K562 (cell line): ENCODE results near the gene TULP1. TPM values are rescaled to one million over a fixed set of nuclear protein-coding genes. Genes with fewer than 3 reads are reported as not detected.
A peak's percentile ranks its signal among the peaks of the same experiment; 100 is the strongest.

Experiments used
- ATAC-seq: fragments of 200-7000 bp; cut with Tn5 transposase; 3 replicates; pipeline ENCODE4 v1.9.1; 2020; ENCODE audit warnings: moderate library complexity
- BruUV-seq: library from RNA; stranded (reverse); fragments of 400-500 nt; replicated peaks from 2 replicates; lab custom pipeline; 2021; lab: Mats Ljungman, UMichigan
- CTCF ChIA-PET: fragments of 300-600 bp; formaldehyde crosslinking; extraction: SDS; loops from one replicate; lab custom pipeline; 2021; ENCODE audit warnings: low intra/inter-chr PET ratio; lab: Yijun Ruan, JAX
- POLR2A ChIA-PET: fragments of 300-600, 350-650 bp; sonication (Branson Sonifier 250); formaldehyde crosslinking; extraction: SDS; loops from one replicate; lab custom pipeline; 2021; ENCODE audit warnings: antibody characterized with exemption, inconsistent platforms; lab: Yijun Ruan, JAX
- DNase-seq, 4 experiments: peaks; one replicate each; pipeline versions ENCODE4 v3.0.0 to v3.0.0-alpha.2; 2011 to 2018; ENCODE audit warnings: low spot score in 3 of 4, mixed read lengths in 3 of 4; ENCODE audit errors: extremely low read depth in 1 of 4
- FAIRE-seq: peaks from 2 replicates; lab custom pipeline; 2011; peaks lifted over from hg19 to GRCh38; lab: Jason Lieb, UNC
- H2AFZ ChIP-seq: 2 replicates; pipeline ENCODE4 v1.6.0; 2011; ENCODE audit warnings: low read depth, low read length, control low read depth, inconsistent platforms
- H3K27ac ChIP-seq: fragments of 200-600 bp; 3 replicates; pipeline ENCODE4 v1.8.0; 2011; ENCODE audit warnings: low read depth, mild to moderate bottlenecking, control low read depth, inconsistent platforms, low read length, moderate library complexity, mixed read lengths; ENCODE audit errors: extremely low read depth
- H3K27me3 ChIP-seq, 2 experiments: fragments of 300-600 bp in 1 of 2; 2 replicates in 1 of 2; 3 replicates in 1 of 2; pipeline versions ENCODE4 v1.6.0 to v1.8.0; 2011; ENCODE audit warnings: inconsistent platforms in 2 of 2, low read length in 2 of 2, mild to moderate bottlenecking in 1 of 2, mixed read lengths in 1 of 2, moderate library complexity in 1 of 2; ENCODE audit not compliant: control insufficient read depth in 2 of 2, insufficient read depth in 2 of 2
- H3K36me3 ChIP-seq: fragments of 300-600 bp; 3 replicates; pipeline ENCODE4 v1.8.0; 2011; ENCODE audit warnings: mild to moderate bottlenecking, low read length, inconsistent platforms; ENCODE audit not compliant: control insufficient read depth, insufficient read depth
- H3K4me1 ChIP-seq, 2 experiments: fragments of 200-600 bp in 1 of 2; replicated peaks in 1 of 2; 2 replicates in 1 of 2; 3 replicates in 1 of 2; pipeline versions ENCODE4 v1.5.1 to v1.8.0; 2011; ENCODE audit warnings: inconsistent platforms in 2 of 2, low read length in 2 of 2, mild to moderate bottlenecking in 1 of 2, mixed read lengths in 1 of 2, moderate library complexity in 1 of 2; ENCODE audit not compliant: control insufficient read depth in 2 of 2, insufficient read depth in 2 of 2
- H3K4me2 ChIP-seq: 2 replicates; pipeline ENCODE4 v1.6.1; 2011; ENCODE audit warnings: low read length, control low read depth, inconsistent platforms, mixed read lengths; ENCODE audit not compliant: insufficient read depth
- H3K4me3 ChIP-seq: fragments of 200-600 bp; sonication (generic), shearing (Covaris generic); 2 replicates; pipeline ENCODE4 v1.5.1; 2016; ENCODE audit warnings: control low read depth, inconsistent platforms
- H3K79me2 ChIP-seq: fragments of 200-600 bp; 3 replicates; pipeline ENCODE4 v1.8.0; 2011; ENCODE audit warnings: low read length, inconsistent platforms; ENCODE audit not compliant: control insufficient read depth, insufficient read depth
- H3K9ac ChIP-seq, 2 experiments: 2 replicates each; pipeline versions ENCODE4 v1.6.0 to v1.6.1; 2011; ENCODE audit warnings: low read depth in 2 of 2, low read length in 2 of 2, control low read depth in 1 of 2, inconsistent platforms in 1 of 2, mild to moderate bottlenecking in 1 of 2, mixed read lengths in 1 of 2; ENCODE audit not compliant: insufficient read depth in 1 of 2
- H3K9me1 ChIP-seq: one replicate; pipeline ENCODE4 v1.6.0; 2011; ENCODE audit warnings: inconsistent platforms, mild to moderate bottlenecking, low read length, moderate library complexity; ENCODE audit not compliant: control insufficient read depth, insufficient read depth
- H3K9me3 ChIP-seq: replicated peaks from 2 replicates; pipeline ENCODE4 v1.5.1; 2011; ENCODE audit warnings: low read depth, low read length, inconsistent platforms; ENCODE audit not compliant: control insufficient read depth, insufficient read depth
- H4K20me1 ChIP-seq: replicated peaks from 2 replicates; pipeline ENCODE4 v1.6.1; 2011; ENCODE audit warnings: low read length, inconsistent platforms, mixed read lengths; ENCODE audit not compliant: control insufficient read depth, insufficient read depth
- CAMTA2 ChIP-seq: fragments of 250-450 bp; sonication (Bioruptor Pico); conservative IDR thresholded peaks from 2 replicates; pipeline ENCODE4 v1.5.1; 2022
- CHD2 ChIP-seq: IDR thresholded peaks from 2 replicates; pipeline ENCODE4 v1.6.1; 2011; ENCODE audit warnings: low read depth, low read length
- HDAC2 ChIP-seq: fragments of 450-650 bp; IDR thresholded peaks from 2 replicates; pipeline ENCODE4 v1.6.1; 2016; ENCODE audit warnings: mild to moderate bottlenecking
- LCOR ChIP-seq: sonication (generic); formaldehyde crosslinking; IDR thresholded peaks from 2 replicates; pipeline ENCODE4 v1.8.0; 2022; ENCODE audit warnings: mild to moderate bottlenecking, missing genetic modification reagents
- NFE2L1 ChIP-seq: fragments of 450-650 bp; IDR thresholded peaks from 2 replicates; pipeline ENCODE4 v1.6.1; 2016; ENCODE audit warnings: missing genetic modification characterization, low read depth, mild to moderate bottlenecking, missing compliant biosample characterization, moderate library complexity, borderline replicate concordance
- PRPF4 ChIP-seq: fragments of 200-400 bp; formaldehyde crosslinking; IDR thresholded peaks from one replicate; pipeline ENCODE4 v1.6.1; 2017; ENCODE audit warnings: low read length, low read depth, mild to moderate bottlenecking; ENCODE audit not compliant: insufficient read depth, poor library complexity, severe bottlenecking
- RFX5 ChIP-seq: IDR thresholded peaks from 2 replicates; pipeline ENCODE4 v1.6.1; 2011; ENCODE audit warnings: low read depth, mild to moderate bottlenecking, improper control_type of control experiment, low read length
- RNF2 ChIP-seq: sonication (generic); IDR thresholded peaks from 2 replicates; pipeline ENCODE4 v1.6.1; 2016
- WGBS: fragments of 100-300 bp; shearing (Covaris generic); methylation state at CpG from one replicate; pipeline ENCODE4 v1.1.6; 2016; ENCODE audit warnings: low coverage, mixed read lengths; ENCODE audit not compliant: insufficient coverage; ENCODE audit errors: missing lambda C conversion rate; 5-methylcytosine and 5-hydroxymethylcytosine counted together
- in situ Hi-C: fragments of 300-500 bp; cut with MboI; formaldehyde crosslinking; loops from 4 replicates; pipeline ENCODE4 v1.15.0; 2018; ENCODE audit warnings: inconsistent platforms, mixed read lengths
- intact Hi-C: fragments of 100-400 bp; cut with micrococcal nuclease; formaldehyde crosslinking; loops from 2 replicates; pipeline ENCODE4 v1.14.2; 2022
- polyA plus RNA-seq, 8 experiments: library from polyadenylated mRNA; depleted of rRNA in 4 of 8; stranded (reverse) in 5 of 8; unstranded in 3 of 8; fragments of >200 nt; fragmentation: Nextera tagmentation in 2 of 8; fragmentation: Illumina TruSeq in 1 of 8; extraction: Ambion mirVana in 2 of 8; extraction: Trizol in 1 of 8; gene quantifications; 2 replicates each; pipeline versions ENCODE4 v1.2.1 to v1.2.3, GENCODE V29; 2011 to 2014; ENCODE audit warnings: inconsistent platforms in 1 of 8, missing spikeins in 1 of 8
- total RNA-seq, 7 experiments: library from RNA; depleted of rRNA in 6 of 7; stranded (reverse); fragments of >200 nt in 6 of 7; fragmentation: Illumina TruSeq in 2 of 7; extraction: Trizol in 2 of 7; gene quantifications; 2 replicates each; pipeline versions ENCODE4 v1.2.1 to v1.2.3, GENCODE V29; 2011 to 2021; ENCODE audit warnings: low replicate concordance in 1 of 7
- TF ChIP-seq, protein P1 (sequence below): fragments of 450-650 bp; formaldehyde crosslinking; IDR thresholded peaks from 2 replicates; pipeline ENCODE4 v1.4.0; 2022; ENCODE audit warnings: mild to moderate bottlenecking, moderate library complexity
- TF ChIP-seq, protein P2 (sequence below): fragments of 450-650 bp; formaldehyde crosslinking; IDR thresholded peaks from 2 replicates; pipeline ENCODE4 v1.4.0; 2022; ENCODE audit warnings: missing genetic modification characterization
- TF ChIP-seq, protein P3 (sequence below): sonication (generic); formaldehyde crosslinking; IDR thresholded peaks from 2 replicates; pipeline ENCODE4 v1.8.0; 2022; ENCODE audit warnings: mild to moderate bottlenecking, missing genetic modification reagents
- TF ChIP-seq, protein P4 (sequence below): sonication (generic); formaldehyde crosslinking; IDR thresholded peaks from 2 replicates; pipeline ENCODE4 v1.9.0; 2022; ENCODE audit warnings: mild to moderate bottlenecking, missing genetic modification reagents

Gene TULP1
- total and polyA plus RNA-seq, 9 of the 15 experiments (the other 6 are each of a cell fraction or from before 2014, with no cell fraction given): 0.06 to 0.17 (median 0.09) TPM; not detected in 6

DNA sequence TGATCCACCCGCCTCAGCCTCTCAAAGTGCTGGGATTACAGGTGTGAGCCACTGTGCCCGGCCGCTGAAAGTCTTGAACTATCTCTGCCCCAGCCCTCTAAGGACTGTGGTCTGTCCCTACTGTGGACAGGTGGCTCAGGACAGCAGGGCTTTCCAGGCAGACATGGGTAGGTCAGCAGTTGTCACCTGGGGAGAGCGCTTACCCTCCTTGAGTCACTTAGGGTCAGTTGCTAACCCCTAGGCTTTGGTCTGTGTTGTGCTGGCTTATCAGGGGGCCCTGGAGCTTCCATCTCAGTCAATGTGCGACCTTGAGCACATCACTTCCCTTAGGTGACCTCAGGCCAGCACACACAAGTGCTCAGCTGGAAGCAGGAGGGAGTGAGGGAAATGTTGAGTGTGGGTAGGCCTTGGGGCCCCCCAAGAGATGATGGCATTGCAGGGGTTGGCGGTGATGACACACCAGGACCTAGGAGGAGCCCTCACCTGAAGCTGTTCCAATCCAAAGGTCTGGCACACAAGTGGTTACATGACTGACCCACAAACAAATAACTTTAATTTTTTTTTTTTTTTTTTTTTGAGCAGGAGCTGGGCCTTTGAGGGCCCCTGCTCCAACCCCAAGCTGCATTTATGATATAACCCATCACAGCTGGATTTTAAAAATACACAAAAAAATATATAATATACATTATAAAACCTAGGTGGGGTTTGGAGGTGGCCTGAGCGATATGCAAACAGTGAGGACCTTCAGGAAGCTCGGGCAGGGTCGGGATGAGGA, 39.4 kb downstream of the TULP1 start:
- Histone ChIP-seq H3K4me3 (no peak overlapping the region), H2AFZ (no peak overlapping the region), H3K9me3 (0 out of 2 replicates have a peak, but pooled peaks cover 1% of the 10 kb centered on the region), H4K20me1 (peaks cover 37% of the 10 kb centered on the region), H3K4me1 (peaks cover 20 to 33% of the 10 kb centered on the region in 2 experiments; a peak in 4 of 5 replicates), H3K9me1 (no peaks in the 10 kb centered on the region), H3K9ac (peak overlapping the region in 1 of 2 experiments; percentile 57; a peak in 1 of 4 replicates), H3K79me2 (peaks cover 42% of the 10 kb centered on the region), H3K4me2 (no peak overlapping the region), H3K36me3 (peaks cover 55% of the 10 kb centered on the region), H3K27ac (peak overlapping the region; percentile 5; the same call in 2 of the 3 replicates), H3K27me3 (no peaks in the 10 kb centered on the region; a peak in 1 of 5 replicates)
- POLR2A ChIA-PET: interaction anchor here (0.6 to 7.6 kb wide), 13 partner anchors 10 to 585 kb away, joined by 3 to 167 read pairs (median 4); partner anchors contain the start of genes ARMC12, TAF11 and TEAD3
- in situ Hi-C loops: no loop called here
- BruUV-seq: no TSS peak
- FAIRE-seq (peak; percentile 42), DNase-seq (peak in 2 of 4 experiments; percentile 63 to 67), ATAC-seq (peak; percentile 10)
- 65% methylated on average over 9 of the region's 9 CpGs for WGBS
- CTCF ChIA-PET: no interaction called here
- intact Hi-C loops: no loop called here
- TF ChIP-seq LCOR (CRISPR knock-in tag): peak; percentile 18; the same call in 1 of the 2 replicates
- TF ChIP-seq, protein P1, sequence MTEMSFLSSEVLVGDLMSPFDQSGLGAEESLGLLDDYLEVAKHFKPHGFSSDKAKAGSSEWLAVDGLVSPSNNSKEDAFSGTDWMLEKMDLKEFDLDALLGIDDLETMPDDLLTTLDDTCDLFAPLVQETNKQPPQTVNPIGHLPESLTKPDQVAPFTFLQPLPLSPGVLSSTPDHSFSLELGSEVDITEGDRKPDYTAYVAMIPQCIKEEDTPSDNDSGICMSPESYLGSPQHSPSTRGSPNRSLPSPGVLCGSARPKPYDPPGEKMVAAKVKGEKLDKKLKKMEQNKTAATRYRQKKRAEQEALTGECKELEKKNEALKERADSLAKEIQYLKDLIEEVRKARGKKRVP (CRISPR knock-in tag): no peak
- TF ChIP-seq, protein P2, sequence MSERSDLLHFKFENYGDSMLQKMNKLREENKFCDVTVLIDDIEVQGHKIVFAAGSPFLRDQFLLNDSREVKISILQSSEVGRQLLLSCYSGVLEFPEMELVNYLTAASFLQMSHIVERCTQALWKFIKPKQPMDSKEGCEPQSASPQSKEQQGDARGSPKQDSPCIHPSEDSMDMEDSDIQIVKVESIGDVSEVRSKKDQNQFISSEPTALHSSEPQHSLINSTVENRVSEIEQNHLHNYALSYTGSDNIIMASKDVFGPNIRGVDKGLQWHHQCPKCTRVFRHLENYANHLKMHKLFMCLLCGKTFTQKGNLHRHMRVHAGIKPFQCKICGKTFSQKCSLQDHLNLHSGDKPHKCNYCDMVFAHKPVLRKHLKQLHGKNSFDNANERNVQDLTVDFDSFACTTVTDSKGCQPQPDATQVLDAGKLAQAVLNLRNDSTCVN (CRISPR knock-in tag): no peak
- TF ChIP-seq, protein P3, sequence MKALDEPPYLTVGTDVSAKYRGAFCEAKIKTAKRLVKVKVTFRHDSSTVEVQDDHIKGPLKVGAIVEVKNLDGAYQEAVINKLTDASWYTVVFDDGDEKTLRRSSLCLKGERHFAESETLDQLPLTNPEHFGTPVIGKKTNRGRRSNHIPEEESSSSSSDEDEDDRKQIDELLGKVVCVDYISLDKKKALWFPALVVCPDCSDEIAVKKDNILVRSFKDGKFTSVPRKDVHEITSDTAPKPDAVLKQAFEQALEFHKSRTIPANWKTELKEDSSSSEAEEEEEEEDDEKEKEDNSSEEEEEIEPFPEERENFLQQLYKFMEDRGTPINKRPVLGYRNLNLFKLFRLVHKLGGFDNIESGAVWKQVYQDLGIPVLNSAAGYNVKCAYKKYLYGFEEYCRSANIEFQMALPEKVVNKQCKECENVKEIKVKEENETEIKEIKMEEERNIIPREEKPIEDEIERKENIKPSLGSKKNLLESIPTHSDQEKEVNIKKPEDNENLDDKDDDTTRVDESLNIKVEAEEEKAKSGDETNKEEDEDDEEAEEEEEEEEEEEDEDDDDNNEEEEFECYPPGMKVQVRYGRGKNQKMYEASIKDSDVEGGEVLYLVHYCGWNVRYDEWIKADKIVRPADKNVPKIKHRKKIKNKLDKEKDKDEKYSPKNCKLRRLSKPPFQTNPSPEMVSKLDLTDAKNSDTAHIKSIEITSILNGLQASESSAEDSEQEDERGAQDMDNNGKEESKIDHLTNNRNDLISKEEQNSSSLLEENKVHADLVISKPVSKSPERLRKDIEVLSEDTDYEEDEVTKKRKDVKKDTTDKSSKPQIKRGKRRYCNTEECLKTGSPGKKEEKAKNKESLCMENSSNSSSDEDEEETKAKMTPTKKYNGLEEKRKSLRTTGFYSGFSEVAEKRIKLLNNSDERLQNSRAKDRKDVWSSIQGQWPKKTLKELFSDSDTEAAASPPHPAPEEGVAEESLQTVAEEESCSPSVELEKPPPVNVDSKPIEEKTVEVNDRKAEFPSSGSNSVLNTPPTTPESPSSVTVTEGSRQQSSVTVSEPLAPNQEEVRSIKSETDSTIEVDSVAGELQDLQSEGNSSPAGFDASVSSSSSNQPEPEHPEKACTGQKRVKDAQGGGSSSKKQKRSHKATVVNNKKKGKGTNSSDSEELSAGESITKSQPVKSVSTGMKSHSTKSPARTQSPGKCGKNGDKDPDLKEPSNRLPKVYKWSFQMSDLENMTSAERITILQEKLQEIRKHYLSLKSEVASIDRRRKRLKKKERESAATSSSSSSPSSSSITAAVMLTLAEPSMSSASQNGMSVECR (CRISPR knock-in tag): no peak
- no peak for TF ChIP-seq CAMTA2 (CRISPR knock-in tag)
- TF ChIP-seq RFX5: no peak
- no peak for TF ChIP-seq PRPF4
- TF ChIP-seq CHD2: 0 out of 2 replicates have a peak, but pooled peaks have one; percentile 10
- TF ChIP-seq HDAC2: no peak
- TF ChIP-seq, protein P4, sequence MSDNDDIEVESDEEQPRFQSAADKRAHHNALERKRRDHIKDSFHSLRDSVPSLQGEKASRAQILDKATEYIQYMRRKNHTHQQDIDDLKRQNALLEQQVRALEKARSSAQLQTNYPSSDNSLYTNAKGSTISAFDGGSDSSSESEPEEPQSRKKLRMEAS (CRISPR knock-in tag): peak; percentile 36; the same call in 1 of the 2 replicates
- no peak for TF ChIP-seq NFE2L1 (tag)
- no peak for TF ChIP-seq RNF2
